Measurements from ENCODE around the gene SLC39A3.

- TF ChIP-seq GATA3 (IDR thresholded peaks at IDR 0.05; ENCODE audit: low read depth, low read length) (no peak), GATA2 (IDR thresholded peaks at IDR 0.05; ENCODE audit: low read depth, low read length) (no peak)
These were observed 36.1 kb downstream of the SLC39A3 start for GRCh38 chr19:2703691-2704216.

Data from SH-SY5Y (cell line).